H1 (cell line): ENCODE results near the gene VSIG10L. TPM values are rescaled to one million over a fixed set of nuclear protein-coding genes. Genes with fewer than 3 reads are reported as not detected.

ENCODE experiments used
- CTCF ChIA-PET: fragments of 300-600 bp; sonication (Branson Sonifier 250); formaldehyde crosslinking; loops from one replicate; lab custom pipeline; 2021; ENCODE audit not compliant: partially characterized antibody; lab: Charles Lee
- POLR2A ChIA-PET: fragments of 300-600 bp; sonication (Branson Sonifier 250); formaldehyde crosslinking; loops from one replicate; lab custom pipeline; 2021; ENCODE audit warnings: inconsistent platforms; ENCODE audit not compliant: partially characterized antibody; lab: Charles Lee
- DNase-seq, 2 experiments: peaks; one replicate each; pipeline versions ENCODE4 v3.0.0 to v3.0.0-alpha.2; 2010 to 2022; ENCODE audit warnings: low spot score in 2 of 2, low read depth in 1 of 2, mixed read lengths in 1 of 2
- FAIRE-seq: peaks from 2 replicates; lab custom pipeline; 2011; peaks lifted over from hg19 to GRCh38; lab: Jason Lieb, UNC
- H2AFZ ChIP-seq: 2 replicates; pipeline ENCODE4 v1.8.1; 2012; ENCODE audit warnings: low read length, inconsistent platforms
- H2AK5ac ChIP-seq: 2 replicates; pipeline ENCODE4 v1.6.1; 2013; ENCODE audit warnings: low read depth, low read length
- H2BK120ac ChIP-seq: replicated peaks from 2 replicates; pipeline ENCODE3; 2013; ENCODE audit warnings: low read depth, low read length, inconsistent platforms
- H2BK12ac ChIP-seq: 2 replicates; pipeline ENCODE4 v1.6.1; 2013; ENCODE audit warnings: low read depth, low read length
- H2BK15ac ChIP-seq: 2 replicates; pipeline ENCODE4 v1.6.1; 2013; ENCODE audit warnings: low read length
- H2BK20ac ChIP-seq: 2 replicates; pipeline ENCODE4 v1.6.1; 2013; ENCODE audit warnings: low read length
- H2BK5ac ChIP-seq: 2 replicates; pipeline ENCODE4 v1.6.1; 2013; ENCODE audit warnings: low read depth, low read length
- H3K14ac ChIP-seq: 2 replicates; pipeline ENCODE4 v1.6.1; 2013; ENCODE audit warnings: inconsistent platforms; ENCODE audit not compliant: insufficient read length
- H3K18ac ChIP-seq: 2 replicates; pipeline ENCODE4 v1.6.1; 2013; ENCODE audit warnings: low read length; ENCODE audit errors: extremely low read depth
- H3K23ac ChIP-seq: 2 replicates; pipeline ENCODE4 v1.6.1; 2013; ENCODE audit warnings: inconsistent platforms; ENCODE audit not compliant: insufficient read length
- H3K23me2 ChIP-seq: 2 replicates; pipeline ENCODE4 v1.6.1; 2013; ENCODE audit warnings: low read depth, low read length
- H3K27ac ChIP-seq: 2 replicates; pipeline ENCODE4 v1.6.1; 2011; ENCODE audit warnings: low read depth, low read length, inconsistent platforms
- H3K27me3 ChIP-seq, 4 experiments: replicated peaks in 1 of 4; 1 replicate in 1 of 4; 2 replicates in 3 of 4; pipeline versions ENCODE4 v1.6.1 to v1.8.1; 2011 to 2013; ENCODE audit warnings: low read length in 3 of 4, mild to moderate bottlenecking in 3 of 4, inconsistent platforms in 2 of 4, mixed read lengths in 2 of 4, moderate library complexity in 1 of 4; ENCODE audit not compliant: control insufficient read depth in 3 of 4, insufficient read depth in 3 of 4; ENCODE audit errors: extremely low read depth in 1 of 4
- H3K36me3 ChIP-seq, 4 experiments: 2 replicates each; pipeline versions ENCODE4 v1.6.1 to v1.8.1; 2011 to 2013; ENCODE audit warnings: mild to moderate bottlenecking in 4 of 4, low read length in 3 of 4, moderate library complexity in 2 of 4, control low read depth in 1 of 4, inconsistent platforms in 1 of 4; ENCODE audit not compliant: insufficient read depth in 4 of 4, control insufficient read depth in 2 of 4
- H3K4ac ChIP-seq: replicated peaks from 2 replicates; pipeline ENCODE3; 2013; ENCODE audit warnings: low read length, low read depth, mixed read lengths, inconsistent platforms; ENCODE audit not compliant: insufficient read length
- H3K4me1 ChIP-seq, 4 experiments: replicated peaks in 1 of 4; 1 replicate in 1 of 4; 2 replicates in 3 of 4; pipeline versions ENCODE4 v1.6.1 to v1.8.1; 2011 to 2013; ENCODE audit warnings: low read length in 3 of 4, inconsistent platforms in 2 of 4, mixed read lengths in 1 of 4; ENCODE audit not compliant: insufficient read depth in 4 of 4, control insufficient read depth in 3 of 4
- H3K4me2 ChIP-seq, 2 experiments: 2 replicates each; pipeline versions ENCODE4 v1.6.1 to v1.8.1; 2011 to 2013; ENCODE audit warnings: low read depth in 2 of 2, low read length in 2 of 2, control low read depth in 1 of 2, inconsistent platforms in 1 of 2, mild to moderate bottlenecking in 1 of 2; ENCODE audit not compliant: insufficient read depth in 1 of 2
- H3K4me3 ChIP-seq, 4 experiments: fragments of 200-600, 300-600 bp in 1 of 4; sonication (generic), shearing (Covaris generic), sonication (Bioruptor Twin) in 1 of 4; 2 replicates each; pipeline versions ENCODE4 v1.5.1 to v1.8.1; 2011 to 2016; ENCODE audit warnings: low read length in 4 of 4, low read depth in 3 of 4, control low read depth in 2 of 4, inconsistent platforms in 2 of 4, mild to moderate bottlenecking in 2 of 4, mixed read lengths in 1 of 4, moderate library complexity in 1 of 4; ENCODE audit not compliant: insufficient read depth in 2 of 4; ENCODE audit errors: extremely low read depth in 1 of 4
- H3K56ac ChIP-seq: replicated peaks from 2 replicates; pipeline ENCODE3; 2013; ENCODE audit warnings: low read depth, mild to moderate bottlenecking, mixed read lengths, low read length, inconsistent platforms; ENCODE audit not compliant: insufficient read length
- H3K79me1 ChIP-seq: 2 replicates; pipeline ENCODE4 v1.6.1; 2013; ENCODE audit warnings: low read depth, low read length, control low read depth
- H3K79me2 ChIP-seq, 2 experiments: 2 replicates each; pipeline versions ENCODE4 v1.6.1 to v1.8.1; 2012 to 2013; ENCODE audit warnings: low read length in 2 of 2, mild to moderate bottlenecking in 2 of 2, inconsistent platforms in 1 of 2; ENCODE audit not compliant: insufficient read depth in 2 of 2, control insufficient read depth in 1 of 2
- H3K9ac ChIP-seq, 4 experiments: replicated peaks in 1 of 4; 1 replicate in 1 of 4; 2 replicates in 3 of 4; pipeline versions ENCODE4 v1.6.1 to v1.8.1; 2011 to 2013; ENCODE audit warnings: low read depth in 3 of 4, low read length in 3 of 4, control low read depth in 2 of 4, mild to moderate bottlenecking in 2 of 4, moderate library complexity in 2 of 4, inconsistent platforms in 1 of 4; ENCODE audit errors: extremely low read depth in 1 of 4
- H3K9me3 ChIP-seq, 2 experiments: 2 replicates each; pipeline versions ENCODE4 v1.6.1 to v1.8.1; 2012 to 2013; ENCODE audit warnings: mild to moderate bottlenecking in 2 of 2, moderate library complexity in 2 of 2, control low read depth in 1 of 2, inconsistent platforms in 1 of 2, low read depth in 1 of 2, low read length in 1 of 2, mixed read lengths in 1 of 2; ENCODE audit not compliant: insufficient read depth in 2 of 2
- H4K20me1 ChIP-seq, 2 experiments: replicated peaks in 1 of 2; 2 replicates each; pipeline versions ENCODE3 to v1.8.1; 2011 to 2013; ENCODE audit warnings: inconsistent platforms in 2 of 2, low read length in 2 of 2, mild to moderate bottlenecking in 1 of 2; ENCODE audit not compliant: insufficient read depth in 2 of 2, control insufficient read depth in 1 of 2
- H4K5ac ChIP-seq: 2 replicates; pipeline ENCODE4 v1.6.1; 2013; ENCODE audit warnings: low read length, low read depth, mixed read lengths, inconsistent platforms; ENCODE audit not compliant: insufficient read length
- H4K8ac ChIP-seq: 2 replicates; pipeline ENCODE4 v1.8.0; 2013; ENCODE audit warnings: mild to moderate bottlenecking, moderate library complexity, low read length, inconsistent platforms; ENCODE audit not compliant: insufficient read depth; ENCODE audit errors: extremely low read depth
- H4K91ac ChIP-seq: replicated peaks from 2 replicates; pipeline ENCODE3; 2013; ENCODE audit warnings: low read length, mixed read lengths, inconsistent platforms; ENCODE audit not compliant: insufficient read length
- BCL11A ChIP-seq, 2 experiments: IDR thresholded peaks; one replicate each; pipeline ENCODE4 v1.6.1; 2011; ENCODE audit warnings: low read depth in 2 of 2, low read length in 2 of 2, mild to moderate bottlenecking in 2 of 2
- CEBPB ChIP-seq: IDR thresholded peaks from 2 replicates; pipeline ENCODE4 v1.6.1; 2012; ENCODE audit warnings: low read depth, low read length
- EZH2 ChIP-seq: fragments of 200-600 bp; sonication (generic); IDR thresholded peaks from 2 replicates; pipeline ENCODE4 v1.7.1; 2012; ENCODE audit warnings: low read depth, mild to moderate bottlenecking, moderate library complexity, low read length, inconsistent platforms; ENCODE audit not compliant: severe bottlenecking
- POLR2AphosphoS5 ChIP-seq: IDR thresholded peaks from 2 replicates; pipeline ENCODE4 v1.6.1; 2011; ENCODE audit warnings: low read depth, low read length
- RBBP5 ChIP-seq: IDR thresholded peaks from 2 replicates; pipeline ENCODE4 v1.7.1; 2012; ENCODE audit warnings: low read depth, mild to moderate bottlenecking, inconsistent platforms, low read length, moderate library complexity, borderline replicate concordance
- SIX5 ChIP-seq: IDR thresholded peaks from 2 replicates; pipeline ENCODE4 v1.6.1; 2011; ENCODE audit warnings: mild to moderate bottlenecking, low read depth, low read length
- TBP ChIP-seq: IDR thresholded peaks from 2 replicates; pipeline ENCODE4 v1.6.1; 2011; ENCODE audit warnings: low read depth, low read length, improper control_type of control experiment
- YY1 ChIP-seq: IDR thresholded peaks from 2 replicates; pipeline ENCODE4 v1.6.1; 2011; ENCODE audit warnings: low read depth, mild to moderate bottlenecking, low read length
- WGBS, 2 experiments: shearing (Covaris generic) in 1 of 2; methylation state at CpG; one replicate each; pipeline versions ENCODE4 v1.1.6 to v1.1.7; 2013 to 2015; ENCODE audit warnings: low lambda C conversion rate in 2 of 2, mixed read lengths in 2 of 2, inconsistent platforms in 1 of 2, low coverage in 1 of 2, missing lambda C conversion rate in 1 of 2; ENCODE audit not compliant: insufficient replicate concordance in 2 of 2, insufficient coverage in 1 of 2, insufficient read length in 1 of 2; ENCODE audit errors: extremely low coverage in 1 of 2, missing lambda C conversion rate in 1 of 2; 5-methylcytosine and 5-hydroxymethylcytosine counted together
- polyA plus RNA-seq, 7 experiments: library from polyadenylated mRNA; depleted of rRNA in 3 of 7; stranded (reverse) in 5 of 7; unstranded in 2 of 7; fragments of >200 nt in 5 of 7; fragments of 200-250 nt in 2 of 7; gene quantifications; 1 replicate in 5 of 7; 2 replicates in 1 of 7; 4 replicates in 1 of 7; pipeline versions ENCODE4 v1.2.1 to v1.2.3, GENCODE V29; 2011 to 2013; ENCODE audit warnings: missing spikeins in 2 of 7, mixed read lengths in 2 of 7
- total RNA-seq: library from RNA; stranded (reverse); fragmentation: NEBNext Ultra II Directional; extraction: Animal tissue kit (Norgen Biotek cat#: 25700); gene quantifications from 2 replicates; pipeline ENCODE4 v1.2.1, GENCODE V29; 2021
- TF ChIP-seq, protein P1 (sequence below): IDR thresholded peaks from 2 replicates; pipeline ENCODE4 v1.6.1; 2012; ENCODE audit warnings: low read length, inconsistent platforms
- TF ChIP-seq, protein P2 (sequence below): IDR thresholded peaks from 2 replicates; pipeline ENCODE4 v1.6.1; 2012; ENCODE audit warnings: inconsistent platforms

VSIG10L gene
- total and polyA plus RNA-seq, 2 of the 8 experiments (the other 6 are each of a cell fraction or from before 2014, with no cell fraction given), result 10.3 to 10.4 TPM

DNA sequence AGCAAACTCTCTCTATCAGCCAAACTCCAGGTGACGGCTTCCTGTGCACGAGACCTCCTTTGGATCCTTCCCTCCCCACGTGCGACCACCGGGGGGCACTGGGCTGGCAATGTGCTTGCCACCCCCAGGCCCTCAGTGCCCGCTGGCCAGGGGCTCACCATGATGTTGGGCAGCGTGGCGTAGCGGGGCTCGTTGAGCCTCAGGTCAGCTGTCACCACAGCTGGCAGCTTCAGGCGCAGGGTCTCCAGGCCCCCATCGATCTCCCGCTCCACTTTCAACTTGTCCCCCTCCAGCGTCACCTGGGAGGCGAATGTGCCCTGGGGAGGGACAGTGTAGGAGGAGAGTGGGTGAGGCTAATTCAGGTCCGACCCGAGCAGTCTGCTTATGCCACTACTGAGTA, 4.8 kb upstream of the VSIG10L start:
- Histone ChIP-seq H2BK5ac (no peak overlapping the region), H3K27ac (no peak overlapping the region), H3K14ac (no peak overlapping the region), H3K23me2 (0 out of 2 replicates have a peak, but pooled peaks cover 1% of the 10 kb centered on the region), H3K9ac (no peak overlapping the region), H3K36me3 (no peaks in the 10 kb centered on the region; a peak in 1 of 8 replicates), H4K8ac (no peak overlapping the region), H3K79me2 (no peaks in the 10 kb centered on the region), H2BK120ac (no peak overlapping the region), H3K9me3 (no peaks in the 10 kb centered on the region), H4K20me1 (peaks cover 0 to 3% of the 10 kb centered on the region in 2 experiments), H2BK20ac (no peak overlapping the region), H3K4me2 (no peak overlapping the region; a peak in 1 of 4 replicates), H4K91ac (no peak overlapping the region), H4K5ac (no peak overlapping the region), H3K23ac (no peak overlapping the region), H3K4me3 (no peak overlapping the region), H3K18ac (no peak overlapping the region), H3K56ac (no peak overlapping the region), H3K27me3 (peaks cover 0 to 2% (median 0%) of the 10 kb centered on the region in 4 experiments; a peak in 1 of 7 replicates), H3K4me1 (peaks cover 0 to 13% (median 10%) of the 10 kb centered on the region in 4 experiments; a peak in 6 of 7 replicates), H2AFZ (no peak overlapping the region), H2AK5ac (no peak overlapping the region), H3K79me1 (no peaks in the 10 kb centered on the region), H2BK15ac (no peak overlapping the region), H2BK12ac (no peak overlapping the region), H3K4ac (no peak overlapping the region)
- WGBS, 2 experiments, result 83% methylated on average over 16 of the region's 17 CpGs; no CpG with 5 or more reads in 1 of the 2 experiments
- DNase-seq, result no peak
- POLR2A ChIA-PET, result no interaction called here
- CTCF ChIA-PET, result interaction anchor here (0.9 to 1.5 kb wide), 3 partner anchors 75 to 167 kb away, joined by 3 to 6 read pairs (median 5); no protein-coding TSS in a partner anchor
- no peak for FAIRE-seq
- TF ChIP-seq SIX5, result no peak
- TF ChIP-seq, protein P1, sequence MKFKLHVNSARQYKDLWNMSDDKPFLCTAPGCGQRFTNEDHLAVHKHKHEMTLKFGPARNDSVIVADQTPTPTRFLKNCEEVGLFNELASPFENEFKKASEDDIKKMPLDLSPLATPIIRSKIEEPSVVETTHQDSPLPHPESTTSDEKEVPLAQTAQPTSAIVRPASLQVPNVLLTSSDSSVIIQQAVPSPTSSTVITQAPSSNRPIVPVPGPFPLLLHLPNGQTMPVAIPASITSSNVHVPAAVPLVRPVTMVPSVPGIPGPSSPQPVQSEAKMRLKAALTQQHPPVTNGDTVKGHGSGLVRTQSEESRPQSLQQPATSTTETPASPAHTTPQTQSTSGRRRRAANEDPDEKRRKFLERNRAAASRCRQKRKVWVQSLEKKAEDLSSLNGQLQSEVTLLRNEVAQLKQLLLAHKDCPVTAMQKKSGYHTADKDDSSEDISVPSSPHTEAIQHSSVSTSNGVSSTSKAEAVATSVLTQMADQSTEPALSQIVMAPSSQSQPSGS, result no peak
- TF ChIP-seq RBBP5, result no peak
- no peak for TF ChIP-seq POLR2AphosphoS5
- TF ChIP-seq, protein P2, sequence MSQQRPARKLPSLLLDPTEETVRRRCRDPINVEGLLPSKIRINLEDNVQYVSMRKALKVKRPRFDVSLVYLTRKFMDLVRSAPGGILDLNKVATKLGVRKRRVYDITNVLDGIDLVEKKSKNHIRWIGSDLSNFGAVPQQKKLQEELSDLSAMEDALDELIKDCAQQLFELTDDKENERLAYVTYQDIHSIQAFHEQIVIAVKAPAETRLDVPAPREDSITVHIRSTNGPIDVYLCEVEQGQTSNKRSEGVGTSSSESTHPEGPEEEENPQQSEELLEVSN, result no peak
- TF ChIP-seq EZH2, result no peak
- no peak for TF ChIP-seq TBP
- no peak for TF ChIP-seq BCL11A (IDR thresholded peaks at IDR 0.05; ENCODE audit: low read depth in 2 of 2, low read length in 2 of 2)
- no peak for TF ChIP-seq YY1
- no peak for TF ChIP-seq CEBPB
